Central memory CD8-positive, alpha-beta T cell (primary cell): ENCODE results near the gene RFX4.
A peak's percentile ranks its signal among the peaks of the same experiment; 100 is the strongest.

Experiments used
- ATAC-seq: fragments of 150-1000 bp; cut with Tn5 transposase; replicated peaks from 2 replicates; pipeline ENCODE4 v1.10.0; 2022; ENCODE audit warnings: mild to moderate bottlenecking, moderate FRiP score, moderate number of reproducible peaks; ENCODE audit not compliant: poor library complexity, severe bottlenecking; ENCODE audit errors: extremely low read depth
- DNase-seq, 2 donors: peaks; one replicate each; pipeline ENCODE4 v3.0.0; 2021; ENCODE audit warnings: low spot score in 2 of 2
- H3K27ac Mint-ChIP-seq: one replicate; pipeline ENCODE4 v1.8.0; 2022; ENCODE audit warnings: low read depth, mild to moderate bottlenecking, moderate library complexity, mixed read lengths
- H3K27me3 Mint-ChIP-seq: one replicate; pipeline ENCODE4 v1.8.0; 2022; ENCODE audit warnings: mixed read lengths
- H3K36me3 Mint-ChIP-seq: one replicate; pipeline ENCODE4 v1.8.0; 2022; ENCODE audit warnings: mild to moderate bottlenecking, moderate library complexity, mixed read lengths; ENCODE audit not compliant: insufficient read depth
- H3K4me1 Mint-ChIP-seq: one replicate; pipeline ENCODE4 v1.8.0; 2022; ENCODE audit warnings: mixed read lengths
- H3K4me3 Mint-ChIP-seq: one replicate; pipeline ENCODE4 v1.8.0; 2022; ENCODE audit warnings: mild to moderate bottlenecking, moderate library complexity, mixed read lengths
- H3K9me3 Mint-ChIP-seq: one replicate; pipeline ENCODE4 v1.8.0; 2022; ENCODE audit warnings: mixed read lengths

Gene RFX4

GRCh38 chr12:106584104-106585064 lies 1.6 kb downstream of the RFX4 start:
- Mint-ChIP-seq H3K4me3 (peak overlapping the region; percentile 66), H3K27me3 (peaks cover 99% of the 10 kb centered on the region), H3K9me3 (no peaks in the 10 kb centered on the region), H3K27ac (no peak overlapping the region), H3K4me1 (peaks cover 9% of the 10 kb centered on the region), H3K36me3 (no peaks in the 10 kb centered on the region)
- no peak for ATAC-seq
- no peak for DNase-seq

GRCh38 chr12:106585105-106585520 lies 2.3 kb downstream of the RFX4 start:
- ATAC-seq, result no peak
- Mint-ChIP-seq H3K9me3 (no peaks in the 10 kb centered on the region), H3K27me3 (peaks cover 99% of the 10 kb centered on the region), H3K4me1 (peaks cover 9% of the 10 kb centered on the region), H3K36me3 (no peaks in the 10 kb centered on the region), H3K4me3 (no peak overlapping the region), H3K27ac (no peak overlapping the region)
- DNase-seq, result no peak

DNA sequence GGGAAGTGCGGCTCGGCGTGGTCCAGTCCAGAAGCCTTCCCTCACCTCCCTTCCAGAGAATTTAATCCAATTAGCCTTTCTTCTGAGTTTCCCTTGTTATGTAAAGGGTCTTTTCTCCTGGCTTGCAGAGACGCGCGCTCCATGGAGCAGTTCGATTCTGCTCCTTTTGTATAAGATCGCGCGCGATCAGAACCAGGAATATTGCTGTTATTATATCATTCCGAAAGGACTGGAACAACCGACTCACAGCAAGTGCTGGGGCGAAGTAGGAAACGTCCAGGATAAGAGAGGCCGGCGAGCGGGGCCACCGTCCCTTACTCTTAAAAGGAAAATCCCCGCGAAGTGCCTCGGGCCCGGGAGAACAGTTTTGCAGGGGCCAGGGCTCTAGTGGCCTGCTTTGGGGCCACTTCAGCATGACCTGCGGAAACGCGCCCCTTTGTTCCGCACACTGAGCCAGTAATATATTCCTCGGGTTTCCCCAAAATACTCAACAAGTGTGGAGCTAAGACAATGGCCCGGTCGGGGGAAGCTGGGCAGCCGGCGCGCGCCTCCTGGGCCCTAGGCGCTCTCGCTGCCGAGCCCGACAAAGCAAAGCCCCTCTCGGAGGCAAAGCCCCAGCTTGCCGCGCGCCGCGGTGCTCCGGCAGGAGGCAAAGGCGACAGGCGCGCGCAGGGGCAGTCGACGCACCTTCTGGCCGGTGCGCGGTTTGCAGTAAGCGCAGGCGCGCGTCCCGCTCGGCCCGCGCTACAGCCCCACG lies 2.9 kb downstream of the RFX4 start:
- Mint-ChIP-seq H3K9me3 (no peaks in the 10 kb centered on the region), H3K27ac (no peak overlapping the region), H3K36me3 (no peaks in the 10 kb centered on the region), H3K4me3 (no peak overlapping the region), H3K27me3 (peaks cover 99% of the 10 kb centered on the region), H3K4me1 (peaks cover 9% of the 10 kb centered on the region)
- DNase-seq (no peak), ATAC-seq (no peak)

GRCh38 chr12:106586278-106586802 lies 3.5 kb downstream of the RFX4 start:
- Mint-ChIP-seq H3K9me3 (no peaks in the 10 kb centered on the region), H3K27ac (no peak overlapping the region), H3K27me3 (peaks cover 99% of the 10 kb centered on the region), H3K36me3 (no peaks in the 10 kb centered on the region), H3K4me3 (no peak overlapping the region), H3K4me1 (peaks cover 9% of the 10 kb centered on the region)
- ATAC-seq, result no peak
- no peak for DNase-seq

- H3K4me3 Mint-ChIP-seq, result no peak overlapping the region
- ATAC-seq (no peak), DNase-seq (no peak)
- peaks cover 9% of the 10 kb centered on the region for H3K4me1 Mint-ChIP-seq
- no peaks in the 10 kb centered on the region for H3K9me3 Mint-ChIP-seq
- no peaks in the 10 kb centered on the region for H3K36me3 Mint-ChIP-seq
- H3K27ac Mint-ChIP-seq, result no peak overlapping the region
- peaks cover 100% of the 10 kb centered on the region for H3K27me3 Mint-ChIP-seq
Measured at GRCh38 chr12:106586803-106587684, 4.2 kb downstream of the RFX4 start.

DNA sequence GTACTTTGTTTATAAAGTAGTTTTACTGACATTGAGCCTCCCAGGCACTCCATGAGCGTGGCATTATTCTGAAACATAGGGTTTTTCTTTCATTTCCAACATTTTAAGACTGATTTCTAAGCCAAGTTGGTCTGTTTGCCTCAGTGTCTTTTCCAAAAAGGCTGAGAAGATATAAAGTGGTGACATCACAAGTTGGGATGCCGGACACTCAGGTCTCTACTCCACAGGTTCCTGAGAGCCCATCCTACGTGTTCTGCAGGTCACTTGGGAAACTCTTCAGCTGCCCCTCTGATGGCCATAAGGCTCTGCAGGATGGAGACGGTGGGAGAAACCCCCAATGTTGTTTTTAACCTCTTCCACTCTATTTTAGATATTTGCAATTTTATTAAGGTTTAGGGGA lies 6.0 kb downstream of the RFX4 start:
- no peak for DNase-seq
- ATAC-seq, result no peak
- Mint-ChIP-seq H3K4me1 (no peaks in the 10 kb centered on the region), H3K27me3 (peaks cover 98% of the 10 kb centered on the region), H3K9me3 (no peaks in the 10 kb centered on the region), H3K36me3 (no peaks in the 10 kb centered on the region), H3K27ac (no peak overlapping the region), H3K4me3 (no peak overlapping the region)

DNA sequence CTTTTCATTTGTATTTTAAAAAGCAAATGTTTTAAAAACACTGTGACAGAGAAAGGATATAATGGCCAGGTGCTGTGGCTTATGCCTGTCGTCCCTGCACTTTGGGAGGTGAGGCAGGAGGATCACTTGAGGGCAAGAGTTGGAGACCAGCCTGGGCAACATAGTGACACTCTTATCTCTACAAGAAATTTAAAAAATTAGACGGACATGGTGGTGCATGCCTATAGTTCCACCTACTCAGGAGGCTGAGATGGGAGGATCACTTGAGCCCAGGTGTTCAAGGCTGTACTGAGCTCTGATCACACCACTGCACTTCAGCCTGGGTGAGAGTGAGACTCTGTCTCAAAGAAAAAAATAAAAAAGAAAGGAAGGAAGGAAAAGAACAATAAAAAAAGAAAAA lies 7.8 kb downstream of the RFX4 start:
- no peaks in the 10 kb centered on the region for H3K9me3 Mint-ChIP-seq
- H3K36me3 Mint-ChIP-seq, result no peaks in the 10 kb centered on the region
- peaks cover 98% of the 10 kb centered on the region for H3K27me3 Mint-ChIP-seq
- DNase-seq (no peak), ATAC-seq (no peak)
- no peaks in the 10 kb centered on the region for H3K4me1 Mint-ChIP-seq
- H3K27ac Mint-ChIP-seq, result no peak overlapping the region
- H3K4me3 Mint-ChIP-seq, result no peak overlapping the region

GRCh38 chr12:106594447-106594846 lies 11.6 kb downstream of the RFX4 start:
- ATAC-seq, result no peak
- no peak overlapping the region for H3K4me3 Mint-ChIP-seq
- H3K27ac Mint-ChIP-seq, result no peak overlapping the region

DNA sequence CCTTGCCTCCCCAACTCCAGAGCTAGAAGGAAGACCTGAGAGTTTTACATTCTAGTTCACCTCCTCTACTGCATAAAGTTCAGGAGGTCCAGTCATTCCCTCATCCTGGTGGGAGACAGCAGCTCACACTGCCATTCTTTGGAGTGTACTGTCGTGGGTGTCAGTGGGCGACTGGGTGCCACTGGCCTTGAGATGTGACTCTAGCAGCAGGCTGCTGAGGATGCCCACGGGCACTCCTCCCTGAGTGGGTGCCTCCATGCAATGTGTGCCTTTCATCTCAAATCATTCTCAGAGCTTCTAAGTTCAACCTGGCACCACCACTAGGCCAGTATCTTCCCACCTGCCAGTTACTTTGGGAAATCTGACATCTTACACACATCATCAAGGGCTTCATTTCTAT lies 12.5 kb downstream of the RFX4 start:
- ATAC-seq (no peak), DNase-seq (no peak)
- H3K4me1 Mint-ChIP-seq, result no peaks in the 10 kb centered on the region
- H3K4me3 Mint-ChIP-seq, result no peak overlapping the region
- peaks cover 63% of the 10 kb centered on the region for H3K27me3 Mint-ChIP-seq
- H3K9me3 Mint-ChIP-seq, result no peaks in the 10 kb centered on the region
- no peaks in the 10 kb centered on the region for H3K36me3 Mint-ChIP-seq
- no peak overlapping the region for H3K27ac Mint-ChIP-seq

More at GRCh38 chr12:106594447-106594846, 11.6 kb downstream of the RFX4 start:
- DNase-seq, result no peak
- H3K27me3 Mint-ChIP-seq, result peaks cover 71% of the 10 kb centered on the region
- H3K4me1 Mint-ChIP-seq, result no peaks in the 10 kb centered on the region
- no peaks in the 10 kb centered on the region for H3K9me3 Mint-ChIP-seq
- no peaks in the 10 kb centered on the region for H3K36me3 Mint-ChIP-seq

GRCh38 chr12:106598003-106598402 lies 15.2 kb downstream of the RFX4 start:
- ATAC-seq (no peak), DNase-seq (no peak)
- no peaks in the 10 kb centered on the region for H3K9me3 Mint-ChIP-seq
- no peak overlapping the region for H3K4me3 Mint-ChIP-seq
- no peaks in the 10 kb centered on the region for H3K4me1 Mint-ChIP-seq
- H3K27me3 Mint-ChIP-seq, result peaks cover 37% of the 10 kb centered on the region
- H3K27ac Mint-ChIP-seq, result no peak overlapping the region
- H3K36me3 Mint-ChIP-seq, result no peaks in the 10 kb centered on the region

GRCh38 chr12:106599302-106599701 lies 16.5 kb downstream of the RFX4 start:
- no peaks in the 10 kb centered on the region for H3K4me1 Mint-ChIP-seq
- H3K4me3 Mint-ChIP-seq, result no peak overlapping the region
- peaks cover 24% of the 10 kb centered on the region for H3K27me3 Mint-ChIP-seq
- no peak overlapping the region for H3K27ac Mint-ChIP-seq
- ATAC-seq (no peak), DNase-seq (no peak)
- H3K36me3 Mint-ChIP-seq, result no peaks in the 10 kb centered on the region
- H3K9me3 Mint-ChIP-seq, result no peaks in the 10 kb centered on the region

- no peaks in the 10 kb centered on the region for H3K9me3 Mint-ChIP-seq
- DNase-seq (no peak), ATAC-seq (no peak)
- H3K27ac Mint-ChIP-seq, result no peak overlapping the region
- no peaks in the 10 kb centered on the region for H3K36me3 Mint-ChIP-seq
- peaks cover 12% of the 10 kb centered on the region for H3K27me3 Mint-ChIP-seq
- no peak overlapping the region for H3K4me3 Mint-ChIP-seq
- H3K4me1 Mint-ChIP-seq, result no peaks in the 10 kb centered on the region
Measured at GRCh38 chr12:106600503-106600902, 17.7 kb downstream of the RFX4 start.
